SKM-1 (cell line): ENCODE measurements around the gene AMPD3.
A peak's percentile ranks its signal among the peaks of the same experiment; 100 is the strongest.

Source experiments
- DNase-seq: peaks from one replicate; lab custom pipeline; 2025; ENCODE audit not compliant: unreplicated experiment; lab: John Stamatoyannopoulos, UW

The AMPD3 gene

DNA sequence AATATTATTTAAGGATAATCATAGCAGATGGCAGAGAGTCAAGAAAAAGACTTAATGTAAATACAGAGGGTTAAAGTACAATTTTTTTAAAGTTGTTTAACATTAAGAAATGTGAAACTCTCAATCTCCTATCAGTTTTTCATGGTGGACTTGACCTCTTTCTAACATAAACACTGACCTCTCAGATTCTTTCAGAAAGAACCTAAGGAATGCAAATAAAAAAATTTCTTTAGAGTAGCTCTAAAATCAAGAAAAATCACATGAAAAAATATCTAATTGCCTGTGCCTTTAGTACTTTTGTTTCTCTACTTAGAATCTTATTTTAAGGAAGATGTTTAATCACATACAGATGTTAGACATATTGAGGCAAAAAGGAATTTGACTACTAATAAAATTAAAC lies 73.1 kb downstream of the AMPD3 start:
- DNase-seq: no peak

DNA sequence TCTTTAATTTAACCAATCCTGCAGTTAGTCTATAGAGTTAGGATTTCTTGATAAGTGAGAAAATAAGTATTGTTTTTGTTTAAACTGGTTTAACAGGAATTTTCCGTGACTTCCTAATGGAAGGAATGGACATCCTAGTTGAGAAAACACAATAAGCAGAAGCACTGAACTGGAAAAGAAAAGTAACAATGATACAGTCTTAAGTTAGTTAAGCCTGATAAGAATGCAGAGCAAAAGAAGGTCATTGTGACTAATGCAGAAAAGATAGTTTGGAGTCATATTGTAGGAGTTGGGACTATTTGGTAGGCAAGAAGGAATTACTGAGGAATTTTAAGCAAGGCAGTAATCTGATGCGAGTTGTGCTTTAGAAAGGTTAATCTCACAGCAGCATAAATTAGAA lies 74.2 kb downstream of the AMPD3 start:
- DNase-seq: no peak

GRCh38 chr11:10532526-10532925 lies 77.5 kb downstream of the AMPD3 start:
- DNase-seq: no peak

DNA sequence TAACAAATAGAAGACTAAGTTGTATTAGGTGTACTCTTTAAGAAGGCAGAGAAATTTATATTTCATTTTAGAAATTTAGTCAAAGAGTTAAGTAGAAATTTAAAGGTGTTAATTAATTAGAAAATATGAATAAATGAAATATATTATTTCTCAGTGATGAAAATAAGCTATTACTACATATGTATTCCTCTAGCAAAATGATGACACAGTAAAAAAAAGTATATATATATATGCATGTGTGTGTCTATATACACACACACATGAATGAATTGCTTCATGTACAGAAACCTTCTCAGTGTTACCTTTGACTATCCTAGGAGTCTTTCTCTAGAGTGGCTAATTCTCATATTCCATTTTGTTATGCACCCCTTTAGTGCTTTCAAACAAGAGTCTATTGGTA lies 78.3 kb downstream of the AMPD3 start:
- DNase-seq: no peak

GRCh38 chr11:10534316-10534715 lies 79.3 kb downstream of the AMPD3 start:
- no peak for DNase-seq

GRCh38 chr11:10537600-10537999 lies 82.5 kb downstream of the AMPD3 start:
- DNase-seq: no peak

DNA sequence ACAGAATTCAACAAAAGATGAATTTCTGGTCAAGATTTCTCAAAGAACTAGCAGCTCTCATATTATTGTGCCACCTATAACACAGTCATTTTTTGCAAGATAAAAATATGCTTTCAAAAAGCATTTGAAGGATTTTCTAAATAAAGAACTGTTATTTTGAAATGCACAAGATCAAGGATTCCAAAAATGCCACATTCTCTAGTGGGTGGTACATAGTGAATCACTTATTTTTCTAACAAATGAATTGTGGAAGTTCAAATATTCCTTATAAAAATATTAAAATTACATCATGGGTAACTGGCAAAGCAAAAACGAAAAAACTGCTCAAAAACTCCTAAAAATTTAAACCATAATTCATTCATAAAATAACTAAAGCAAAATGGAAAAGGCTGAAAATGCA lies 83.9 kb downstream of the AMPD3 start:
- DNase-seq: no peak

DNA sequence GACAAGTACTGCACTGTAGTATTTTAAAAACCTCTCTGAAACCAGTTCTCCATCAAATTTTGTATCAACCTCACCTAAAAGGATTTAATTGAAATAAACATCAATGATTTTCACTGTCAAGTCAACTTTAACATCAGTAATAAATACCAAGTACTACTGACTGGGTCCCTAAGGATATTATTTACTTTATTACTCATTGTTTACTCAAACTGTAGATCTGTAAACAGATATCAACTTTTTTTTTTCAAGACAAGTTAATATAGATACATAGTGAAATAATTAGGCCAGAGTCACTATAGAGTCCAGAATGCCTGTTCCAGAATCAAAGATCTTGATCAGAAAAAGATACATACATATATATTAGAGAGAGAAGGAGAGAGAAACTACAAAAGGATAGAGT lies 84.3 kb downstream of the AMPD3 start:
- no peak for DNase-seq

DNA sequence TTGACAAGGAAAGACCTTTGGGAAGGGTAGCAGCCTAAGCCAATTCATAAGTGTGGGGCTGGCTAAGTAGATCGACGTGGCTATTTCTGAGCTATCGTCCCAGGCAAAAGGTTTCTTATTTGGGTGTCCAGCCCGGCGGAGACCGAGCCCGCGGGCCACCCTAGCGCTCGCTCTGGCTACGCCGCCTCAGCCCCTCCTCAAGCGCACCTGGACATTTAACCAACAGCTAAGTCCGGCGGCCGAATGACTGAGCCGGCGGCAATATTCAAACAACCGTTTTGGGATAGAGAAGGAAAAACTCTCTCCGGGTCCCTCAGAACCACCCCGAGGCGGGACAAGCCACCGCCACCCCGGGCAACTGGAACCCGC lies 85.5 kb downstream of the AMPD3 start:
- no peak for DNase-seq

GRCh38 chr11:10540915-10541560 lies 86.0 kb downstream of the AMPD3 start, which contains the start of gene RNF141:
Gene RNF141, minus strand, starts transcription at chr11:10541187. Its CDS starts 7,029 bp downstream, at chr11:10534158.
- DNase-seq: peak; percentile 80

- DNase-seq: no peak
Observed at GRCh38 chr11:10541561-10541930, 86.5 kb downstream of the AMPD3 start.

- no peak for DNase-seq
Observed at GRCh38 chr11:10542776-10543175, 87.7 kb downstream of the AMPD3 start.

- no peak for DNase-seq
Observed at GRCh38 chr11:10543782-10544181, 88.7 kb downstream of the AMPD3 start.

GRCh38 chr11:10544491-10545465 lies 89.7 kb downstream of the AMPD3 start:
- no peak for DNase-seq

DNA sequence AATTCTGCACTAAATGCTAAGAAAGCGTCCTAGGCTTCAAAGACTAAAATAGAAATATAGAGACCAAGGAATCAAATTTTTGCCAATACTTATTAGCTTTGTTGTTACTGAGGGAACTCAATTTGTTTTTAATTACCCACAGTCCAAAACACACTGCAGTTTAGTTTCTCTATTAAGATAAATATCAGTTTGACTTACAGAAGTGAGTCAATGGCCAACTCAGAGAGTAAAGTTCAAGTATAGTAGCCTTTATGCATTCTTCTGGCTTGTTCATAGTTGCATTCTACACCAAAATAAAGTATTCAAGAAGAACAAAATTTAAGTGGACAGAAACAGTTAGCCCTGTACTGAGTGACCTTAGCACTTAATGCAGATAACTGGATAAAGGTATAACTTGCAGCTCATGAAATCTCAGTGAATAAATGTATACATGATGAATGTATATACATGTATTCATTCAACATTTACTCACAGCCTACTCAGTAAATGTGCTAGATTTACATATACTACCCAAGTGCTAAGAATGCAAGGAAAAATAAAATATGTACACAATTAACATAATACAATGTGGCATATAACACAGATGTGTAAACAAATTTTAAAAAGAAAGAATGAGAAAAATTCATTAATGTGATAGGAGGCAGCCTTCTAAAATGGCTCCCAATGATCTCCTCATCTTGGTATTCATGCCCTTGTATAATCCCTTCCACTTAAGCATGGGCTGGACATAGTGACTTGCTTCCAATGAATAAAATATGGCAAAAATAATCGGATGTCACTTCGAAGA lies 95.6 kb downstream of the AMPD3 start:
- no peak for DNase-seq

DNA sequence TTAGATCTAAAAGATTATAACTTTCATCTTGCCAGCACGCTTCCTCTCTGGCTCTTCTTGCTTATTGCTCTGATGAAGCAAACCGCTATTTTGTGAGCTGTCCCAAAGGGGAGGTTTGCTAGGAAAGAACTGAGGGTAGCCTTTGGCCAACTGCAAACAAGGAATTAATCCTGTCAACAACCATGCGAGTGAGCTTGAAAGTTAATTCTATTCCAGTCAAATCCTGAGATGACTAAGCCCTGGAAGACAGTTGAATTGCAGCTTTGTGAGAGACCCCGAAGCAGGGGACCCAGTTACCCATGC lies 96.2 kb downstream of the AMPD3 start:
- DNase-seq: no peak

GRCh38 chr11:10551845-10552352 lies 96.8 kb downstream of the AMPD3 start:
- DNase-seq: no peak

DNA sequence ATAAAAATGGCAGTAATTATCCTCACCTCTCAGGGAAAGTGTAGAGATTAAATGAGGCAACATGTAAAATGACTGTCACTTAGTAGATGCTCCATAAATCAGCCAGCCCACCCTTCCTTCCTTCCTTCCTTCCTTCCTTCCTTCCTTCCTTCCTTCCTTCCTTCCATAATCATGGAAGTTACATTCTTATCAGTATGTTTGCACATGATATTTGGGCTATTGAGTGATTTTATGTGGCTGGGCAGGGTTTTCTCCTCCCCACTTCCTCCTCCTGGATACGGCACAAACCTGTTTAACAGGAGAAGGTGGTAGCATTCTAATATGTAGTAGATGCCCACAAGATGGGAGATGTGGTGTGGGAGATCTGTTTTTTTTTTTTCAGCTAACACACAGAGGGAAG lies 101.5 kb downstream of the AMPD3 start:
- DNase-seq: no peak
